Stimulated activated CD8-positive, alpha-beta memory T cell treated with anti-CD3 and anti-CD28 coated beads, Interleukin-2, amount 100 ng/mL, for 48 hours (primary cell): ENCODE data around the gene ALKBH4.
"Not testable (repeated sequence)": the region's sequence is repeated elsewhere in the genome, so short reads cannot be mapped to it uniquely, and the experiment has no call there.

ENCODE experiments used
- DNase-seq, 2 donors: peaks; one replicate each; pipeline ENCODE4 v3.0.0-alpha.2; 2020; ENCODE audit warnings: low read depth in 2 of 2

ALKBH4 gene

GRCh38 chr7:102478314-102479208 is 13.9 kb upstream of the ALKBH4 start, which contains the start of gene POLR2J:
TSS of gene POLR2J (minus strand) at chr7:102478922. CDS start at chr7:102478860, 62 bp downstream.
- peak; percentile 82 to 96 for DNase-seq

GRCh38 chr7:102474736-102475435 is 10.2 kb upstream of the ALKBH4 start:
- DNase-seq: not testable (repeated sequence)

- DNase-seq: not testable (repeated sequence)
Observed at GRCh38 chr7:102474116-102474515, 9.5 kb upstream of the ALKBH4 start.

GRCh38 chr7:102473271-102473991 is 8.8 kb upstream of the ALKBH4 start:
- DNase-seq: no peak

GRCh38 chr7:102472126-102473041 is 7.7 kb upstream of the ALKBH4 start:
- DNase-seq: no peak

GRCh38 chr7:102471791-102472125 is 7.1 kb upstream of the ALKBH4 start:
- no peak for DNase-seq

- DNase-seq: no peak
Observed at GRCh38 chr7:102469972-102470825, 5.5 kb upstream of the ALKBH4 start.

GRCh38 chr7:102469351-102469971 is 4.8 kb upstream of the ALKBH4 start:
- DNase-seq: no peak

GRCh38 chr7:102468478-102469350 is 4.1 kb upstream of the ALKBH4 start:
- no peak for DNase-seq

GRCh38 chr7:102467581-102468477 is 3.2 kb upstream of the ALKBH4 start:
- DNase-seq: no peak

- DNase-seq: no peak
Observed at GRCh38 chr7:102466097-102466496, 1.4 kb upstream of the ALKBH4 start.

- DNase-seq: no peak
Observed at GRCh38 chr7:102463841-102464576, 654 bp downstream of the ALKBH4 start.

GRCh38 chr7:102460467-102460866 is 4.2 kb downstream of the ALKBH4 start:
- DNase-seq: no peak

GRCh38 chr7:102459221-102459844 is 5.3 kb downstream of the ALKBH4 start:
- no peak for DNase-seq

GRCh38 chr7:102457352-102457924 is 7.2 kb downstream of the ALKBH4 start:
- DNase-seq: no peak

- DNase-seq: no peak
Observed at GRCh38 chr7:102456327-102456726, 8.3 kb downstream of the ALKBH4 start.
